ENCODE measurements around the gene IKZF2. TPM values are rescaled to one million over a fixed set of nuclear protein-coding genes. Genes with fewer than 3 reads are reported as not detected.

The IKZF2 gene
- total RNA-seq, 1 experiment from 2014 or later = 8.8 TPM

DNA sequence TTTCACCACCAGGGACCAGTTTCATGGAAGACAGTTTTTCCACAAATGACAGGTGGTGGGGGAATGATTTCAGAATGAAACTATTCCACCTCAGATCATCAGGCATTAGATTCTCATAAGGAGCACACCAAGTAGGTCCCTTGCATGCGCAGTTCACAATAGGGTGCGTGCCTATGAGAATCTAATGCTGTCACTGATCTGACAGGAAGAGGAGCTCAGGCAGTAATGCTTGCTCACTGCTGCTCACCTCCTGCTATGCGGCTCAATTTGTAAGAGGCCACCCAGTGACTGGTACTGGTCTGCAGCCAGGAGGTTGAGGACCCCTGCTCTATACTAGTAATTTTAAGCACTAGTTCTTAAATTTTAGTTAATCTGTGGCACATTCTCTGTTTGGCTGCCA, 107.8 kb downstream of the IKZF2 start:
- CTCF ChIA-PET = interaction anchor here (1.0 kb wide), 1 partner anchor 25 kb away, joined by 4 read pairs; no protein-coding TSS in a partner anchor
- H3K27ac Mint-ChIP-seq (ENCODE audit: low read depth, unreplicated experiment) = no peak overlapping the region
- peaks cover 7% of the 10 kb centered on the region for H3K9me3 Mint-ChIP-seq (ENCODE audit: unreplicated experiment)
- no peak overlapping the region for H3K4me3 Mint-ChIP-seq (ENCODE audit: unreplicated experiment)
- POLR2A ChIA-PET = no interaction called here
- TF ChIP-seq, protein P1, sequence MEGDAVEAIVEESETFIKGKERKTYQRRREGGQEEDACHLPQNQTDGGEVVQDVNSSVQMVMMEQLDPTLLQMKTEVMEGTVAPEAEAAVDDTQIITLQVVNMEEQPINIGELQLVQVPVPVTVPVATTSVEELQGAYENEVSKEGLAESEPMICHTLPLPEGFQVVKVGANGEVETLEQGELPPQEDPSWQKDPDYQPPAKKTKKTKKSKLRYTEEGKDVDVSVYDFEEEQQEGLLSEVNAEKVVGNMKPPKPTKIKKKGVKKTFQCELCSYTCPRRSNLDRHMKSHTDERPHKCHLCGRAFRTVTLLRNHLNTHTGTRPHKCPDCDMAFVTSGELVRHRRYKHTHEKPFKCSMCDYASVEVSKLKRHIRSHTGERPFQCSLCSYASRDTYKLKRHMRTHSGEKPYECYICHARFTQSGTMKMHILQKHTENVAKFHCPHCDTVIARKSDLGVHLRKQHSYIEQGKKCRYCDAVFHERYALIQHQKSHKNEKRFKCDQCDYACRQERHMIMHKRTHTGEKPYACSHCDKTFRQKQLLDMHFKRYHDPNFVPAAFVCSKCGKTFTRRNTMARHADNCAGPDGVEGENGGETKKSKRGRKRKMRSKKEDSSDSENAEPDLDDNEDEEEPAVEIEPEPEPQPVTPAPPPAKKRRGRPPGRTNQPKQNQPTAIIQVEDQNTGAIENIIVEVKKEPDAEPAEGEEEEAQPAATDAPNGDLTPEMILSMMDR (IDR thresholded peaks at IDR 0.05; ENCODE audit: unreplicated experiment) = no peak
- no peaks in the 10 kb centered on the region for H3K27me3 Mint-ChIP-seq (ENCODE audit: insufficient read depth, unreplicated experiment)
- H3K4me1 Mint-ChIP-seq (ENCODE audit: insufficient read depth, unreplicated experiment) = no peaks in the 10 kb centered on the region
- DNase-seq (ENCODE audit: unreplicated experiment) = no peak
- no TSS peak for BruUV-seq (replicated peaks)
- peaks cover 18% of the 10 kb centered on the region for H3K36me3 Mint-ChIP-seq (ENCODE audit: insufficient read depth, unreplicated experiment)
- intact Hi-C loops (cut with micrococcal nuclease) = no loop called here

- peaks cover 7% of the 10 kb centered on the region for H3K9me3 Mint-ChIP-seq (ENCODE audit: unreplicated experiment)
- intact Hi-C loops (cut with micrococcal nuclease) = no loop called here
- no peak overlapping the region for H3K27ac Mint-ChIP-seq (ENCODE audit: low read depth, unreplicated experiment)
- TF ChIP-seq, protein P1 (IDR thresholded peaks at IDR 0.05; ENCODE audit: unreplicated experiment) = no peak
- BruUV-seq (replicated peaks) = no TSS peak
- H3K36me3 Mint-ChIP-seq (ENCODE audit: insufficient read depth, unreplicated experiment) = peaks cover 13% of the 10 kb centered on the region
- ChIA-PET CTCF (interaction anchor here (0.8 kb wide), 1 partner anchor 265 kb away, joined by 3 read pairs; no protein-coding TSS in a partner anchor), POLR2A (no interaction called here)
- H3K4me3 Mint-ChIP-seq (ENCODE audit: unreplicated experiment) = no peak overlapping the region
- H3K27me3 Mint-ChIP-seq (ENCODE audit: insufficient read depth, unreplicated experiment) = no peaks in the 10 kb centered on the region
- H3K4me1 Mint-ChIP-seq (ENCODE audit: insufficient read depth, unreplicated experiment) = no peaks in the 10 kb centered on the region
- DNase-seq (ENCODE audit: unreplicated experiment) = no peak
Observed at GRCh38 chr2:213042262-213042661, 109.2 kb downstream of the IKZF2 start.

GRCh38 chr2:213036836-213037235, 114.6 kb downstream of the IKZF2 start:
- POLR2A ChIA-PET = no interaction called here
- Mint-ChIP-seq H3K9me3 (ENCODE audit: unreplicated experiment) (no peaks in the 10 kb centered on the region), H3K27ac (ENCODE audit: low read depth, unreplicated experiment) (no peak overlapping the region), H3K27me3 (ENCODE audit: insufficient read depth, unreplicated experiment) (no peaks in the 10 kb centered on the region), H3K36me3 (ENCODE audit: insufficient read depth, unreplicated experiment) (peaks cover 14% of the 10 kb centered on the region), H3K4me3 (ENCODE audit: unreplicated experiment) (no peak overlapping the region), H3K4me1 (ENCODE audit: insufficient read depth, unreplicated experiment) (peaks cover 5% of the 10 kb centered on the region)
- intact Hi-C loops (cut with micrococcal nuclease) = no loop called here
- no peak for DNase-seq (ENCODE audit: unreplicated experiment)
- TF ChIP-seq, protein P1 (IDR thresholded peaks at IDR 0.05; ENCODE audit: unreplicated experiment) = no peak
- CTCF ChIA-PET = no interaction called here
- BruUV-seq (replicated peaks) = no TSS peak

- H3K4me3 Mint-ChIP-seq (ENCODE audit: unreplicated experiment) = no peak overlapping the region
- peaks cover 5% of the 10 kb centered on the region for H3K4me1 Mint-ChIP-seq (ENCODE audit: insufficient read depth, unreplicated experiment)
- no TSS peak for BruUV-seq (replicated peaks)
- TF ChIP-seq, protein P1 (IDR thresholded peaks at IDR 0.05; ENCODE audit: unreplicated experiment) = no peak
- DNase-seq (ENCODE audit: unreplicated experiment) = no peak
- H3K36me3 Mint-ChIP-seq (ENCODE audit: insufficient read depth, unreplicated experiment) = peaks cover 15% of the 10 kb centered on the region
- H3K9me3 Mint-ChIP-seq (ENCODE audit: unreplicated experiment) = no peaks in the 10 kb centered on the region
- H3K27me3 Mint-ChIP-seq (ENCODE audit: insufficient read depth, unreplicated experiment) = no peaks in the 10 kb centered on the region
- H3K27ac Mint-ChIP-seq (ENCODE audit: low read depth, unreplicated experiment) = no peak overlapping the region
- ChIA-PET CTCF (interaction anchor here (0.8 kb wide), 1 partner anchor 118 kb away, joined by 3 read pairs; no protein-coding TSS in a partner anchor), POLR2A (no interaction called here)
- intact Hi-C loops (cut with micrococcal nuclease) = no loop called here
Observed at GRCh38 chr2:213034585-213034984, 116.8 kb downstream of the IKZF2 start.
